HEK293 (cell line): ENCODE measurements around the gene PCK1.

Experiments
- CTCF ChIA-PET: fragments of 350-600 bp; formaldehyde crosslinking; extraction: SDS; loops from one replicate; lab custom pipeline; 2021; ENCODE audit warnings: antibody characterized with exemption; lab: Yijun Ruan, JAX
- POLR2A ChIA-PET: fragments of 300-600 bp; formaldehyde crosslinking; extraction: SDS; loops from one replicate; lab custom pipeline; 2020; ENCODE audit warnings: antibody characterized with exemption, inconsistent platforms; lab: Yijun Ruan, JAX
- H3K27ac ChIP-seq: fragments of 200-500 bp; sonication (Bioruptor generic); 2 replicates; pipeline ENCODE4 v1.5.1; 2014; ENCODE audit warnings: low read depth, low read length, control low read depth, inconsistent platforms; ENCODE audit errors: extremely low read depth
- H3K36me3 ChIP-seq, 2 experiments: fragments of 200-500 bp in 1 of 2; sonication (Bioruptor generic) in 1 of 2; 1 replicate in 1 of 2; 2 replicates in 1 of 2; pipeline ENCODE4 v1.5.1; 2014 to 2017; ENCODE audit warnings: inconsistent platforms in 2 of 2, low read length in 2 of 2; ENCODE audit not compliant: control insufficient read depth in 2 of 2, insufficient read depth in 1 of 2
- H3K4me1 ChIP-seq: fragments of 200-500 bp; sonication (Bioruptor generic); 2 replicates; pipeline ENCODE4 v1.5.1; 2014; ENCODE audit warnings: mild to moderate bottlenecking, low read length, inconsistent platforms; ENCODE audit not compliant: control insufficient read depth, insufficient read depth
- H3K4me3 ChIP-seq: 2 replicates; pipeline ENCODE4 v1.5.1; 2011; ENCODE audit warnings: low read depth, mild to moderate bottlenecking, control low read depth, low read length, moderate library complexity
- H3K9me3 ChIP-seq: fragments of 200-500 bp; sonication (Bioruptor generic); 2 replicates; pipeline ENCODE4 v1.5.1; 2014; ENCODE audit warnings: low read depth, low read length, inconsistent platforms; ENCODE audit not compliant: control insufficient read depth, insufficient read depth
- IKZF3 ChIP-seq: fragments of 450-650 bp; IDR thresholded peaks from 2 replicates; pipeline ENCODE4 v1.5.0; 2018; ENCODE audit warnings: missing biosample characterization, mild to moderate bottlenecking, missing genetic modification characterization, moderate library complexity
- KLF9 ChIP-seq: fragments of 450-650 bp; formaldehyde crosslinking; IDR thresholded peaks from 2 replicates; pipeline ENCODE4 v1.5.1; 2016; ENCODE audit warnings: missing biosample characterization, missing genetic modification characterization, low read depth
- MEIS1 ChIP-seq: sonication (generic); formaldehyde crosslinking; IDR thresholded peaks from 2 replicates; pipeline ENCODE4 v1.8.1; 2022; ENCODE audit warnings: missing genetic modification reagents, mild to moderate bottlenecking, borderline replicate concordance
- OSR2 ChIP-seq: fragments of 450-650 bp; formaldehyde crosslinking; IDR thresholded peaks from 2 replicates; pipeline ENCODE4 v1.5.1; 2016; ENCODE audit warnings: missing biosample characterization, missing genetic modification characterization
- ZBTB21 ChIP-seq: fragments of 450-650 bp; formaldehyde crosslinking; IDR thresholded peaks from 2 replicates; pipeline ENCODE4 v1.5.1; 2017; ENCODE audit warnings: missing biosample characterization, missing genetic modification characterization
- ZFP37 ChIP-seq: fragments of 450-650 bp; formaldehyde crosslinking; IDR thresholded peaks from 2 replicates; pipeline ENCODE4 v1.5.1; 2016; ENCODE audit warnings: missing biosample characterization, missing genetic modification characterization
- ZFP69B ChIP-seq: fragments of 450-650 bp; formaldehyde crosslinking; IDR thresholded peaks from 2 replicates; pipeline ENCODE4 v1.5.1; 2016; ENCODE audit warnings: missing biosample characterization, missing genetic modification characterization
- ZIC2 ChIP-seq: fragments of 450-650 bp; formaldehyde crosslinking; IDR thresholded peaks from 2 replicates; pipeline ENCODE4 v1.5.1; 2016; ENCODE audit warnings: missing biosample characterization, missing genetic modification characterization
- ZNF211 ChIP-seq: fragments of 450-650 bp; formaldehyde crosslinking; IDR thresholded peaks from 2 replicates; pipeline ENCODE4 v1.5.1; 2016; ENCODE audit warnings: low read depth, missing biosample characterization, missing genetic modification characterization
- ZNF221 ChIP-seq: fragments of 450-650 bp; formaldehyde crosslinking; IDR thresholded peaks from 2 replicates; pipeline ENCODE4 v1.5.1; 2017; ENCODE audit warnings: missing biosample characterization, missing genetic modification characterization, borderline replicate concordance
- ZNF223 ChIP-seq: fragments of 450-650 bp; formaldehyde crosslinking; IDR thresholded peaks from 2 replicates; pipeline ENCODE4 v1.5.1; 2016; ENCODE audit warnings: missing biosample characterization, missing genetic modification characterization
- ZNF239 ChIP-seq: fragments of 450-650 bp; formaldehyde crosslinking; IDR thresholded peaks from 2 replicates; pipeline ENCODE4 v1.5.1; 2016; ENCODE audit warnings: missing biosample characterization, missing genetic modification characterization
- ZNF311 ChIP-seq: fragments of 450-650 bp; formaldehyde crosslinking; IDR thresholded peaks from 2 replicates; pipeline ENCODE4 v1.5.1; 2017; ENCODE audit warnings: missing biosample characterization, missing genetic modification characterization, borderline replicate concordance
- ZNF549 ChIP-seq: fragments of 450-650 bp; IDR thresholded peaks from 2 replicates; pipeline ENCODE4 v1.5.1; 2018; ENCODE audit warnings: missing biosample characterization, missing genetic modification characterization, mild to moderate bottlenecking, inconsistent platforms, moderate library complexity
- ZNF624 ChIP-seq: fragments of 450-650 bp; formaldehyde crosslinking; IDR thresholded peaks from 2 replicates; pipeline ENCODE4 v1.5.1; 2017; ENCODE audit warnings: missing biosample characterization, missing genetic modification characterization
- ZNF654 ChIP-seq: fragments of 450-650 bp; formaldehyde crosslinking; IDR thresholded peaks from 2 replicates; pipeline ENCODE4 v1.5.1; 2016; ENCODE audit warnings: low read depth, missing biosample characterization, missing genetic modification characterization
- ZNF664 ChIP-seq: fragments of 450-650 bp; formaldehyde crosslinking; IDR thresholded peaks from 2 replicates; pipeline ENCODE4 v1.5.1; 2016; ENCODE audit warnings: missing biosample characterization, missing genetic modification characterization
- ZNF670 ChIP-seq: fragments of 450-650 bp; formaldehyde crosslinking; IDR thresholded peaks from 2 replicates; pipeline ENCODE4 v1.5.1; 2016; ENCODE audit warnings: missing biosample characterization, missing genetic modification characterization, low read depth
- ZNF76 ChIP-seq: fragments of 450-650 bp; formaldehyde crosslinking; IDR thresholded peaks from 2 replicates; pipeline ENCODE4; 2016; ENCODE audit warnings: low read depth, missing biosample characterization, missing genetic modification characterization, borderline replicate concordance
- ZSCAN23 ChIP-seq: fragments of 450-650 bp; formaldehyde crosslinking; IDR thresholded peaks from 2 replicates; pipeline ENCODE4 v1.5.1; 2016; ENCODE audit warnings: missing biosample characterization, missing genetic modification characterization
- ZSCAN30 ChIP-seq: fragments of 450-650 bp; IDR thresholded peaks from 2 replicates; pipeline ENCODE4 v1.5.1; 2018; ENCODE audit warnings: missing biosample characterization, mild to moderate bottlenecking, missing genetic modification characterization, moderate library complexity
- TF ChIP-seq, protein P1 (sequence below): fragments of 450-650 bp; formaldehyde crosslinking; IDR thresholded peaks from 2 replicates; pipeline ENCODE4 v1.5.1; 2017; ENCODE audit warnings: missing biosample characterization, missing genetic modification characterization
- TF ChIP-seq, protein P2 (sequence below): fragments of 450-650 bp; formaldehyde crosslinking; IDR thresholded peaks from 2 replicates; pipeline ENCODE4 v1.5.1; 2017; ENCODE audit warnings: missing biosample characterization, missing genetic modification characterization
- TF ChIP-seq, protein P3 (sequence below): fragments of 450-650 bp; formaldehyde crosslinking; IDR thresholded peaks from 2 replicates; pipeline ENCODE4 v1.5.1; 2016; ENCODE audit warnings: missing biosample characterization, missing genetic modification characterization
- TF ChIP-seq, protein P4 (sequence below): fragments of 450-650 bp; formaldehyde crosslinking; IDR thresholded peaks from 2 replicates; pipeline ENCODE4 v1.5.1; 2016; ENCODE audit warnings: missing biosample characterization, missing genetic modification characterization
- TF ChIP-seq, protein P5 (sequence below): fragments of 450-650 bp; formaldehyde crosslinking; IDR thresholded peaks from 2 replicates; pipeline ENCODE4 v1.5.1; 2016; ENCODE audit warnings: missing biosample characterization, missing genetic modification characterization

PCK1 gene

DNA sequence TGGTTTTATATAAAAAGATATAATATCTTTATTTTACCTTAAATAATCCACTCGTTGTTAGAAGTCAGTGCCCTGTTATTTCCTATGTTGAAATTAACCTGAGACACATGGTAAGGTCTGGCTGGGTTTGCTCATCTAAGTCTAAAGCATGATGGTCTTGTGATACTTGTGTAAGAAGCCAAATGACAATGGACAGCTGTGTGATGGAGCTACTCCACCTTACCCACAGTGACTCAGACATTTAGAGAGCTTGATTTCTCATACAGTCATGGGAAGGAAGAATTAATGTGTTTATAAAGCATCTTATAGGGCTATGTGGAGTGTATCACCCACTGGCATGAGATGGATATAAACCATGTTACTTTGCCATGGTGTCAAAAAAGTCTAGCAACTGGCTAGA, 47.7 kb upstream of the PCK1 start:
- no peaks in the 10 kb centered on the region for H3K9me3 ChIP-seq
- TF ChIP-seq IKZF3 (tag by site-specific recombination) (no peak), ZNF239 (tag by site-specific recombination) (no peak), MEIS1 (CRISPR knock-in tag) (no peak), ZFP69B (tag by site-specific recombination) (no peak), KLF9 (tag by site-specific recombination) (no peak), ZSCAN23 (no peak), ZNF311 (tag by site-specific recombination) (no peak), ZNF76 (tag by site-specific recombination) (no peak), ZNF211 (tag by site-specific recombination) (no peak)
- TF ChIP-seq, protein P1, sequence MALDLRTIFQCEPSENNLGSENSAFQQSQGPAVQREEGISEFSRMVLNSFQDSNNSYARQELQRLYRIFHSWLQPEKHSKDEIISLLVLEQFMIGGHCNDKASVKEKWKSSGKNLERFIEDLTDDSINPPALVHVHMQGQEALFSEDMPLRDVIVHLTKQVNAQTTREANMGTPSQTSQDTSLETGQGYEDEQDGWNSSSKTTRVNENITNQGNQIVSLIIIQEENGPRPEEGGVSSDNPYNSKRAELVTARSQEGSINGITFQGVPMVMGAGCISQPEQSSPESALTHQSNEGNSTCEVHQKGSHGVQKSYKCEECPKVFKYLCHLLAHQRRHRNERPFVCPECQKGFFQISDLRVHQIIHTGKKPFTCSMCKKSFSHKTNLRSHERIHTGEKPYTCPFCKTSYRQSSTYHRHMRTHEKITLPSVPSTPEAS (tag by site-specific recombination): no peak
- TF ChIP-seq, protein P2, sequence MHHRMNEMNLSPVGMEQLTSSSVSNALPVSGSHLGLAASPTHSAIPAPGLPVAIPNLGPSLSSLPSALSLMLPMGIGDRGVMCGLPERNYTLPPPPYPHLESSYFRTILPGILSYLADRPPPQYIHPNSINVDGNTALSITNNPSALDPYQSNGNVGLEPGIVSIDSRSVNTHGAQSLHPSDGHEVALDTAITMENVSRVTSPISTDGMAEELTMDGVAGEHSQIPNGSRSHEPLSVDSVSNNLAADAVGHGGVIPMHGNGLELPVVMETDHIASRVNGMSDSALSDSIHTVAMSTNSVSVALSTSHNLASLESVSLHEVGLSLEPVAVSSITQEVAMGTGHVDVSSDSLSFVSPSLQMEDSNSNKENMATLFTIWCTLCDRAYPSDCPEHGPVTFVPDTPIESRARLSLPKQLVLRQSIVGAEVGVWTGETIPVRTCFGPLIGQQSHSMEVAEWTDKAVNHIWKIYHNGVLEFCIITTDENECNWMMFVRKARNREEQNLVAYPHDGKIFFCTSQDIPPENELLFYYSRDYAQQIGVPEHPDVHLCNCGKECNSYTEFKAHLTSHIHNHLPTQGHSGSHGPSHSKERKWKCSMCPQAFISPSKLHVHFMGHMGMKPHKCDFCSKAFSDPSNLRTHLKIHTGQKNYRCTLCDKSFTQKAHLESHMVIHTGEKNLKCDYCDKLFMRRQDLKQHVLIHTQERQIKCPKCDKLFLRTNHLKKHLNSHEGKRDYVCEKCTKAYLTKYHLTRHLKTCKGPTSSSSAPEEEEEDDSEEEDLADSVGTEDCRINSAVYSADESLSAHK (tag by site-specific recombination): no peak
- CTCF ChIA-PET: interaction anchor here (0.6 to 8.9 kb wide), 9 partner anchors 10 to 665 kb away, joined by 3 to 124 read pairs (median 3); no protein-coding TSS in a partner anchor
- POLR2A ChIA-PET: no interaction called here
- no peak overlapping the region for H3K4me3 ChIP-seq
- no peaks in the 10 kb centered on the region for H3K4me1 ChIP-seq
- H3K36me3 ChIP-seq: no peaks in the 10 kb centered on the region
- no peak overlapping the region for H3K27ac ChIP-seq

DNA sequence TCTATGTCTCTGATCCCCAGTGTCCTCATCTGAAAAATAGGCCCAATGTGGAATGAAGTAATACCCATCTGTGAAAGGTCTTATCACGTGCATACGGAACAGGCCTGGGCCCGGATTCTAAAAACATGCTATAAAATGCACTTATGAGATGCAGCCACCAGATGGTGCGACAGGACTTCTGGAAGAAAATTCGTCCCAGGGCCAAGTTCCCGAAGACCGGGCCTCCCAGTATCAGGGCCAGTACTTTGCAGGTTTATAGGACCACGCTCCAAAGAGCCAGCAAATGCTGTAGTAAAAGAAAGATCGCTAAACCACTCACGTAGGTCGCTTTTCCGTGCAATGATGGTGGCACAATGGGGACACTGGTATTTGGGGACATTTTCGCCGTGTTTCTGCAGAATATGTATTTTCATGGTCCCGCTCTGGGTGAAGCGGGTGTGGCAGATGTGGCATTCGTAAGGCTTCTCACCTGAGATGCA, 46.6 kb upstream of the PCK1 start:
- no peaks in the 10 kb centered on the region for H3K4me1 ChIP-seq
- H3K9me3 ChIP-seq: no peaks in the 10 kb centered on the region
- no peaks in the 10 kb centered on the region for H3K36me3 ChIP-seq
- H3K4me3 ChIP-seq: no peak overlapping the region
- H3K27ac ChIP-seq: no peak overlapping the region
- ChIA-PET POLR2A (no interaction called here), CTCF (interaction anchor here (0.8 to 8.9 kb wide), 6 partner anchors 9 to 101 kb away, joined by 3 to 124 read pairs (median 3); no protein-coding TSS in a partner anchor)
- TF ChIP-seq ZNF549 (no peak), ZFP37 (tag by site-specific recombination) (no peak), ZBTB21 (no peak), ZNF223 (tag by site-specific recombination) (no peak), ZNF664 (tag by site-specific recombination) (no peak), ZNF221 (no peak), ZSCAN30 (tag by site-specific recombination) (0 out of 2 replicates have a peak, but pooled peaks have one; percentile 61), ZNF624 (tag by site-specific recombination) (no peak), OSR2 (tag by site-specific recombination) (no peak), ZNF654 (tag by site-specific recombination) (peak; percentile 84), ZIC2 (no peak), IKZF3 (tag by site-specific recombination) (no peak), ZNF670 (tag by site-specific recombination) (no peak)
- TF ChIP-seq, protein P3, sequence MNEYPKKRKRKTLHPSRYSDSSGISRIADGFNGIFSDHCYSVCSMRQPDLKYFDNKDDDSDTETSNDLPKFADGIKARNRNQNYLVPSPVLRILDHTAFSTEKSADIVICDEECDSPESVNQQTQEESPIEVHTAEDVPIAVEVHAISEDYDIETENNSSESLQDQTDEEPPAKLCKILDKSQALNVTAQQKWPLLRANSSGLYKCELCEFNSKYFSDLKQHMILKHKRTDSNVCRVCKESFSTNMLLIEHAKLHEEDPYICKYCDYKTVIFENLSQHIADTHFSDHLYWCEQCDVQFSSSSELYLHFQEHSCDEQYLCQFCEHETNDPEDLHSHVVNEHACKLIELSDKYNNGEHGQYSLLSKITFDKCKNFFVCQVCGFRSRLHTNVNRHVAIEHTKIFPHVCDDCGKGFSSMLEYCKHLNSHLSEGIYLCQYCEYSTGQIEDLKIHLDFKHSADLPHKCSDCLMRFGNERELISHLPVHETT (tag by site-specific recombination): no peak
- TF ChIP-seq, protein P4, sequence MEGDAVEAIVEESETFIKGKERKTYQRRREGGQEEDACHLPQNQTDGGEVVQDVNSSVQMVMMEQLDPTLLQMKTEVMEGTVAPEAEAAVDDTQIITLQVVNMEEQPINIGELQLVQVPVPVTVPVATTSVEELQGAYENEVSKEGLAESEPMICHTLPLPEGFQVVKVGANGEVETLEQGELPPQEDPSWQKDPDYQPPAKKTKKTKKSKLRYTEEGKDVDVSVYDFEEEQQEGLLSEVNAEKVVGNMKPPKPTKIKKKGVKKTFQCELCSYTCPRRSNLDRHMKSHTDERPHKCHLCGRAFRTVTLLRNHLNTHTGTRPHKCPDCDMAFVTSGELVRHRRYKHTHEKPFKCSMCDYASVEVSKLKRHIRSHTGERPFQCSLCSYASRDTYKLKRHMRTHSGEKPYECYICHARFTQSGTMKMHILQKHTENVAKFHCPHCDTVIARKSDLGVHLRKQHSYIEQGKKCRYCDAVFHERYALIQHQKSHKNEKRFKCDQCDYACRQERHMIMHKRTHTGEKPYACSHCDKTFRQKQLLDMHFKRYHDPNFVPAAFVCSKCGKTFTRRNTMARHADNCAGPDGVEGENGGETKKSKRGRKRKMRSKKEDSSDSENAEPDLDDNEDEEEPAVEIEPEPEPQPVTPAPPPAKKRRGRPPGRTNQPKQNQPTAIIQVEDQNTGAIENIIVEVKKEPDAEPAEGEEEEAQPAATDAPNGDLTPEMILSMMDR (tag by site-specific recombination): peak; percentile 55
- TF ChIP-seq, protein P5, sequence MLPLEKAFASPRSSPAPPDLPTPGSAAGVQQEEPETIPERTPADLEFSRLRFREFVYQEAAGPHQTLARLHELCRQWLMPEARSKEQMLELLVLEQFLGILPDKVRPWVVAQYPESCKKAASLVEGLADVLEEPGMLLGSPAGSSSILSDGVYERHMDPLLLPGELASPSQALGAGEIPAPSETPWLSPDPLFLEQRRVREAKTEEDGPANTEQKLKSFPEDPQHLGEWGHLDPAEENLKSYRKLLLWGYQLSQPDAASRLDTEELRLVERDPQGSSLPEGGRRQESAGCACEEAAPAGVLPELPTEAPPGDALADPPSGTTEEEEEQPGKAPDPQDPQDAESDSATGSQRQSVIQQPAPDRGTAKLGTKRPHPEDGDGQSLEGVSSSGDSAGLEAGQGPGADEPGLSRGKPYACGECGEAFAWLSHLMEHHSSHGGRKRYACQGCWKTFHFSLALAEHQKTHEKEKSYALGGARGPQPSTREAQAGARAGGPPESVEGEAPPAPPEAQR (tag by site-specific recombination): no peak
